Stomach (tissue), 9 donors: Measurements from ENCODE around the gene SCAMP5. TPM values are rescaled to one million over a fixed set of nuclear protein-coding genes. Genes with fewer than 3 reads are reported as not detected.
A peak's percentile ranks its signal among the peaks of the same experiment; 100 is the strongest.

Source experiments
- DNase-seq, 2 donors: peaks; one replicate each; pipeline versions ENCODE4 v3.0.0 to v3.0.0-alpha.2; 2013 to 2019
- H3K27ac ChIP-seq, 5 donors: fragments of 200-600 bp in 4 of 5; sonication (generic) in 4 of 5; one replicate each; pipeline ENCODE4 v1.5.1; 2013 to 2019; ENCODE audit warnings: mild to moderate bottlenecking in 1 of 5, moderate library complexity in 1 of 5
- H3K27me3 ChIP-seq, 3 donors: fragments of 200-600 bp; sonication (generic); one replicate each; pipeline ENCODE4 v1.5.1; 2017 to 2019; ENCODE audit warnings: mixed run types in 1 of 3
- H3K36me3 ChIP-seq, 4 donors: fragments of 200-600 bp; sonication (generic); 1 replicate in 3 of 4; 2 replicates in 1 of 4; pipeline ENCODE4 v1.5.1; 2016 to 2019
- H3K4me1 ChIP-seq, 4 donors: fragments of 200-600 bp; sonication (generic); one replicate each; pipeline ENCODE4 v1.5.1; 2016 to 2019
- H3K4me3 ChIP-seq, 4 donors: fragments of 200-600 bp; sonication (generic) in 3 of 4; one replicate each; pipeline ENCODE4 v1.5.1; 2016 to 2019; ENCODE audit warnings: mild to moderate bottlenecking in 1 of 4
- H3K9me3 ChIP-seq, 4 donors: fragments of 200-600 bp; sonication (generic); one replicate each; pipeline ENCODE4 v1.5.1; 2016 to 2019
- EP300 ChIP-seq: sonication (generic); formaldehyde crosslinking; IDR thresholded peaks from one replicate; pipeline ENCODE4 v1.6.1; 2017; ENCODE audit warnings: antibody characterized with exemption
- POLR2A ChIP-seq, 4 donors: fragments of 450-650 bp; IDR thresholded peaks; one replicate each; pipeline ENCODE4 v1.6.1; 2016; ENCODE audit warnings: antibody characterized with exemption in 4 of 4, control low read depth in 2 of 4, mild to moderate bottlenecking in 1 of 4, moderate library complexity in 1 of 4
- POLR2AphosphoS5 ChIP-seq, 3 donors: sonication (generic); formaldehyde crosslinking; IDR thresholded peaks; one replicate each; pipeline ENCODE4 v1.6.1; 2016; ENCODE audit warnings: antibody characterized with exemption in 3 of 3
- WGBS, 5 donors: extraction: QIAGEN DNeasy Blood & Tissue Kit in 3 of 5; methylation state at CpG; one replicate each; pipeline versions ENCODE4 v1.1.5 to v1.1.7; 2013 to 2018; 5-methylcytosine and 5-hydroxymethylcytosine counted together
- intact Hi-C: fragments of 100-400 bp; cut with DNase I; formaldehyde crosslinking; loops from one replicate; pipeline ENCODE4 v1.15.1; 2023; ENCODE audit warnings: low total_unique reads
- polyA plus RNA-seq, 3 donors: library from polyadenylated mRNA; stranded (reverse); fragments of 200-250 nt; gene quantifications; one replicate each; pipeline ENCODE4 v1.2.3, GENCODE V29; 2013
- total RNA-seq, 5 donors: library from RNA; depleted of rRNA; stranded (reverse); fragments of >200 nt; gene quantifications; one replicate each; pipeline versions ENCODE4 v1.1.0 to v1.2.3, GENCODE V29; 2014 to 2016
- TF ChIP-seq, protein P1 (sequence below), 7 experiments: fragments of 450-650 bp in 4 of 7; fragments of 200-600 bp in 3 of 7; sonication (generic) in 3 of 7; IDR thresholded peaks; one replicate each; pipeline ENCODE4 v1.5.1; 2016 to 2019; ENCODE audit warnings: antibody characterized with exemption in 7 of 7, control low read depth in 2 of 7, mild to moderate bottlenecking in 1 of 7
- donor health status: healthy with polysubstance abuse.
- donor health status: Bipolar disorder and iron deficiency.
- donor health status: healthy.

Gene SCAMP5
- total and polyA plus RNA-seq, 8 donors, result 1.8 to 70.1 (median 12.5) TPM

DNA sequence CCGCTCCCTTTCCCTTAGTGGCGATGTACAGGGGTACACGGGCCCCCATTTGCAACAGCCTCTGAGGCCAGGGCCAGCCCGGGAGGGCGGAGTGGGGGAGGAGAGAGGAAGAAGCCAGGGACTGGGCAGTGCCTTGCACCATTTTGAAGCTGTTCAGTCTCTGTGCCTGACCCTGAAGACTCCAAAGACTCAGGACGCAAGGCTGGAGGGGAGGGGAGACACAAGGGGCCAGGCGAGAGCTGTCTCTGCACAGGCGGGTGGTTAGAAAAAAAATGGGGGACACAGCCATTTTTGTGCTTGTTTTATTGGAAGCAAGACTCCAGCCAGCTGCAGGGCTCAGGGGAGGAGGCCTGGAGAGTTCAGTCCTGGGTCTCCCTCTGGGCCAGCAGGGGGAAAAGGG lies 40.3 kb upstream of the SCAMP5 start:
- Histone ChIP-seq H3K4me1 (peaks cover 46 to 70% (median 62%) of the 10 kb centered on the region in 4 donors), H3K27me3 (peaks cover 0 to 44% (median 0%) of the 10 kb centered on the region in 3 donors), H3K27ac (peak overlapping the region in 2 of 5 donors; percentile 18 to 86), H3K4me3 (peak overlapping the region; percentile 54 to 79 (median 61)), H3K36me3 (no peaks in the 10 kb centered on the region), H3K9me3 (no peaks in the 10 kb centered on the region)
- 50 to 73% (median 61%) methylated on average over 8 of the region's 8 CpGs for WGBS, 5 donors
- TF ChIP-seq POLR2AphosphoS5 (IDR thresholded peaks at IDR 0.05) (no peak), POLR2A (IDR thresholded peaks at IDR 0.05) (no peak), EP300 (no peak)
- TF ChIP-seq, protein P1, sequence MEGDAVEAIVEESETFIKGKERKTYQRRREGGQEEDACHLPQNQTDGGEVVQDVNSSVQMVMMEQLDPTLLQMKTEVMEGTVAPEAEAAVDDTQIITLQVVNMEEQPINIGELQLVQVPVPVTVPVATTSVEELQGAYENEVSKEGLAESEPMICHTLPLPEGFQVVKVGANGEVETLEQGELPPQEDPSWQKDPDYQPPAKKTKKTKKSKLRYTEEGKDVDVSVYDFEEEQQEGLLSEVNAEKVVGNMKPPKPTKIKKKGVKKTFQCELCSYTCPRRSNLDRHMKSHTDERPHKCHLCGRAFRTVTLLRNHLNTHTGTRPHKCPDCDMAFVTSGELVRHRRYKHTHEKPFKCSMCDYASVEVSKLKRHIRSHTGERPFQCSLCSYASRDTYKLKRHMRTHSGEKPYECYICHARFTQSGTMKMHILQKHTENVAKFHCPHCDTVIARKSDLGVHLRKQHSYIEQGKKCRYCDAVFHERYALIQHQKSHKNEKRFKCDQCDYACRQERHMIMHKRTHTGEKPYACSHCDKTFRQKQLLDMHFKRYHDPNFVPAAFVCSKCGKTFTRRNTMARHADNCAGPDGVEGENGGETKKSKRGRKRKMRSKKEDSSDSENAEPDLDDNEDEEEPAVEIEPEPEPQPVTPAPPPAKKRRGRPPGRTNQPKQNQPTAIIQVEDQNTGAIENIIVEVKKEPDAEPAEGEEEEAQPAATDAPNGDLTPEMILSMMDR (IDR thresholded peaks at IDR 0.05), result no peak
- intact Hi-C loops, result no loop called here
- peak in 1 of 2 donors; percentile 14 for DNase-seq

- H3K4me3 ChIP-seq, result peak overlapping the region; percentile 54 to 79 (median 61)
- peaks cover 46 to 68% (median 63%) of the 10 kb centered on the region in 4 donors for H3K4me1 ChIP-seq
- DNase-seq, result peak; percentile 89 to 92
- 13 to 19% (median 14%) methylated on average over 48 to 88 of the region's 88 CpGs for WGBS, 5 donors
- H3K36me3 ChIP-seq, result no peaks in the 10 kb centered on the region
- intact Hi-C loops, result no loop called here
- no peaks in the 10 kb centered on the region for H3K9me3 ChIP-seq
- H3K27ac ChIP-seq, result peak overlapping the region; percentile 78 to 95 (median 86)
- peak in 2 of 3 donors; percentile 60 to 72 for TF ChIP-seq POLR2AphosphoS5 (IDR thresholded peaks at IDR 0.05)
- no peak for TF ChIP-seq EP300
- no peak for TF ChIP-seq POLR2A (IDR thresholded peaks at IDR 0.05)
- TF ChIP-seq, protein P1 (IDR thresholded peaks at IDR 0.05), result peak in 5 of 7 experiments; percentile 11 to 65 (median 38)
- H3K27me3 ChIP-seq, result peaks cover 0 to 49% (median 0%) of the 10 kb centered on the region in 3 donors
These were observed 39.3 kb upstream of the SCAMP5 start for GRCh38 chr15:74955796-74956647.

DNA sequence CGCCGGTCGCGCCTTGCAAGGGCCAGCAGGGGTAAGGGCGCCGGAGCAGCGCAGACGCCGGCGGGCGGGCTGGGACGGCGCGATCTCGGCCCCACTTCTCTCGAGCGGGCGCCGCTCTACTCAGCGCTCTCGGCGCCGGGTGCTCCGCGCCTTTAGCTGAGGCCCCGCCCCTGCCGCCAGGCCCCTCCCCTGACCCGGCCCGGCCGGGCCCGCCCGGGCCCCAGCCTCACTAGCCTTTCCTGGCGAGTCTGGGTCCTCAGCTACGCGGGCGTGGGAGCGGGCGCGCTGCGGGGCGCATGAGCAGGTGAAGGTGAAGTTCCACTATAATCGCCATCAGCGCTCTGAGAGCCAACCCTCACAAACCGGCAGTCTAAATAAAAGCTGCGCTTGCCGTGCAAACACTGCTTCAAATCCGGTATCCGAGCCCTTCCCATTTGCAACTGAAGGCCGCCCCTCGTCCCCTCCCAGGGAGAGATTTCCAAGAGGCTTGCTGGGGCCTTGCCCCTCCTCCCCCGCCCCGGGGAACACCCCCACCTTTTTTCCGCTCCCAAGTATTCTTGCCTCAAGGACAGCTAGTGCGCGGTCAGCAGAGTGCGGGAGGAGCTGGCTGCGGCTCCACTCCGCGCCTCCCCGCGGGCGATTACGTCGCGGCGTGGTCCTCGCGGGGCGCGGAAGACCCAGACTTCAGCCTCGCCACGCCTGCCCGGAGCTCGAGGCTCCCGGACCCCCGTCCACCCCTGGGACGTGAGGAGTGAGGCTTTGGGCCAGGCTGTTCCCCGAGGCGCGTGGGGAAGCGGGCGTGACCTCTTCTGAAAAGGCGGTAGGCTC lies 38.5 kb upstream of the SCAMP5 start, which contains the start of gene RPP25:
TSS of gene RPP25 (minus strand) at position 125 of the 828 bp plus-strand sequence. CDS start 189 bp downstream, outside the sequence.
- Histone ChIP-seq H3K4me3 (peak within 1 kb of the TSS; percentile 54 to 79 (median 61)), H3K4me1 (peaks cover 46 to 68% (median 63%) of the 10 kb centered on the region in 4 donors), H3K27me3 (peaks cover 0 to 49% (median 0%) of the 10 kb centered on the region in 3 donors), H3K27ac (peak within 1 kb of the TSS; percentile 78 to 95 (median 86)), H3K9me3 (no peaks in the 10 kb centered on the region), H3K36me3 (no peaks in the 10 kb centered on the region)
- intact Hi-C loops, result no loop called here
- peak; percentile 87 to 88 for DNase-seq
- TF ChIP-seq POLR2A (IDR thresholded peaks at IDR 0.05) (no peak), POLR2AphosphoS5 (IDR thresholded peaks at IDR 0.05) (peak in 2 of 3 donors; percentile 37 to 55), EP300 (no peak)
- TF ChIP-seq, protein P1 (IDR thresholded peaks at IDR 0.05), result no peak
- 0% methylated on average over 45 to 83 of the region's 83 CpGs for WGBS, 5 donors
